ENCODE measurements around the gene CEACAM16.

DNA sequence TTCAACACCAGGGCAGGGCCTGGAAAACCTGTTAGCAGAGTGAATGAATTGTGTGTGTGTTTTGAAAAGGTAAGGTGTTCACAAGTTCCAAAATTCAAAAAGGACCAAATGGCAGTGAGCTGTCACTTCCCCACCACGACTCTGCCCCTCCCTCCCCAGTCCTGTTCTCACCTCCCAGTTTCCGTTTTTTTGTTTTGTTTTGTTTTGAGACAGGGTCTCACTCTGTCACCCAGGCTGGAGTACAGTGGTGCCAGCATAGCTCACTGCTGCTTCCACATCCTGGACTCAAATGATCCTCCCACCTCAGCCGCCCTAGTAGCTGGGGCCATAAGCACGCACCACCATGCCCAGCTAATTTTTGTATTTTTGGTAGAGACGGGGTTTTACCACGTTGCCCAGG is 29.2 kb downstream of the CEACAM16 start:
- TF ChIP-seq POLR2AphosphoS5 (IDR thresholded peaks at IDR 0.05; ENCODE audit: borderline replicate concordance, low read depth, low read length) (no peak), EZH2 (IDR thresholded peaks at IDR 0.05) (no peak), FOXP2 (optimal IDR thresholded peaks at IDR 0.05; ENCODE audit: control extremely low read depth, extremely low read length, insufficient read depth) (no peak)

Data from SK-N-MC (cell line).